Hindlimb muscle (tissue), 1 donor: Measurements from ENCODE around the gene C1QA. TPM values are rescaled to one million over a fixed set of nuclear protein-coding genes. Genes with fewer than 3 reads are reported as not detected.

Source experiments
- DNase-seq: peaks from one replicate; pipeline ENCODE4 v3.0.0-alpha.2; 2013
- polyA plus RNA-seq: library from polyadenylated mRNA; unstranded; fragments of 120-200 nt; gene quantifications from one replicate; pipeline ENCODE4 v1.2.1, GENCODE V29; 2013; ENCODE audit not compliant: insufficient read length

Gene C1QA
- polyA plus RNA-seq, 1 donor: 39.3 TPM

GRCh38 chr1:22612671-22613571 is 23.5 kb upstream of the C1QA start:
- no peak for DNase-seq

- no peak for DNase-seq
These were observed 22.9 kb upstream of the C1QA start for GRCh38 chr1:22613572-22613918.

- DNase-seq: no peak
These were observed 22.5 kb upstream of the C1QA start for GRCh38 chr1:22613951-22614350.

GRCh38 chr1:22615886-22616285 is 20.5 kb upstream of the C1QA start:
- DNase-seq: no peak

- no peak for DNase-seq
These were observed 19.9 kb upstream of the C1QA start for GRCh38 chr1:22616571-22616970.

- DNase-seq: no peak
These were observed 18.4 kb upstream of the C1QA start for GRCh38 chr1:22618056-22618455.

GRCh38 chr1:22619252-22619651 is 17.2 kb upstream of the C1QA start:
- no peak for DNase-seq

- no peak for DNase-seq
These were observed 16.6 kb upstream of the C1QA start for GRCh38 chr1:22619798-22620197.

- DNase-seq: no peak
These were observed 14.7 kb upstream of the C1QA start for GRCh38 chr1:22621761-22622160.

GRCh38 chr1:22625262-22625925 is 11.0 kb upstream of the C1QA start:
- no peak for DNase-seq

- no peak for DNase-seq
These were observed 9.9 kb upstream of the C1QA start for GRCh38 chr1:22626237-22627157.

GRCh38 chr1:22627331-22627730 is 9.1 kb upstream of the C1QA start:
- DNase-seq: no peak

GRCh38 chr1:22628698-22629444 is 7.6 kb upstream of the C1QA start:
- no peak for DNase-seq

GRCh38 chr1:22629886-22630285 is 6.5 kb upstream of the C1QA start:
- DNase-seq: no peak

GRCh38 chr1:22633697-22634463 is 2.5 kb upstream of the C1QA start:
- DNase-seq: no peak

- DNase-seq: no peak
These were observed 992 bp upstream of the C1QA start for GRCh38 chr1:22635436-22635835.

- no peak for DNase-seq
These were observed 499 bp downstream of the C1QA start for GRCh38 chr1:22636927-22637326.

- DNase-seq: no peak
These were observed 1.5 kb downstream of the C1QA start for GRCh38 chr1:22637907-22638445.

GRCh38 chr1:22638476-22639234 is 2.2 kb downstream of the C1QA start:
- DNase-seq: no peak

- no peak for DNase-seq
These were observed 2.9 kb downstream of the C1QA start for GRCh38 chr1:22639286-22639685.
